HG03060 (cell line): ENCODE results near the gene BCAS1.
A peak's percentile ranks its signal among the peaks of the same experiment; 100 is the strongest.

ENCODE experiments used
- ATAC-seq: cut with Tn5 transposase; IDR thresholded peaks from one replicate; pipeline ENCODE4 v1.9.1; 2021; ENCODE audit warnings: low read depth, moderate number of reproducible peaks; ENCODE audit not compliant: unreplicated experiment

BCAS1 gene

DNA sequence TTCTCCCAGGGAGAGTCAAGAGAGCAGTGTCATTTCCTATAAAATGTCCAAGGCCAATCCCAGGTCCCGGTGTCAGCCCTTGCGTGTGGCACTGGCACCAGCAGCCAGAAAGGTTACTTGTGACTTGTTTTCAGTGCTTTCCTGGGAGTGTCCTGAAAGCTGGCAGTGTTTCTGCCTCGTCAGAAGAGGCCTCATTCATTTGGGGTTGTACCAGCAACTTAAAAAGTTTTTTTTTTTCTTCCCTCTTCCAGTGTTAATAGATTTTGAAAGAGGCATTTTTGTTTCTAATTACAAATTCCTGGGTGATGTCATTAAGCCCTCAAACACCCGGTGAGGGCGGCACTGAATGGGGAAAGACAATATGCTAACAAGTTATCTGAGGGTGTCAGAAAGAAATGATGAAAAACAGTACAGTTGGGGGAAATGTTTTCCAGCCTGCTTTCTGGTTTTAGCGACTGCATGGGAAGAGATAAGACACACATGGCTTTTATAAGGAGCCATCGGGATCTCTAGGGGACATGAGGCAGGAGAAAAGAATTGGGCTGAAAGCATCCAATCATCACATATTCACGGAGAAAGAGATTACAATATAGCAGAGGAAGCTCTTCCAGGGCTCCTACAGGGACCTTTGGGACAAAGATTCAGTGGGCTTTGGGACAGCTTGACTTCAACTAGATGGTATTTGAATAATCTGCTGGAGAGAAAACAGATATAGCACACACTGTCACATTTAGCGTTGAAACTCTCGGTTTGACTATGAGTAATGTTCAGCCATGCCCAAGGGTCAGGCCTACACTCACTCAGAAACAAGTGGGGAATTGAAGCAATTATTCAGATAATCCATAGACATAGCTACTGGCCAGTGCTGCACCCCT lies 153.0 kb downstream of the BCAS1 start:
- ATAC-seq: peak; percentile 62

DNA sequence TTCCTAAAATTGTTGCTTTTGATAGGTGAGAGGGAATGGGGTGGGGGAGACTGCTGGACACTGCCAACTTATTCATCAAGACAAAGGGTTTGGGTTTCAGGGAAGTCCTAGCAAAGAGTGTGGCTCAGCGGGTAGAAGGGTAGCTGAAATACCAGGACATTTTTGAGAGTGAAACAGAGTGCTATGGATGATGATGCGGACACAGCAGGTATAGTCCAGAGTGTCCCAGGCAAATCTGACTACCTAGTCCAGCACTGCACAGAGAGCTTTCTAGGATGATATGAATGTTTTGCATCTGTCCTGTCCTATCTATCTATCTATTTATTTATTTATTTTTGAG lies 154.3 kb downstream of the BCAS1 start:
- ATAC-seq: no peak

DNA sequence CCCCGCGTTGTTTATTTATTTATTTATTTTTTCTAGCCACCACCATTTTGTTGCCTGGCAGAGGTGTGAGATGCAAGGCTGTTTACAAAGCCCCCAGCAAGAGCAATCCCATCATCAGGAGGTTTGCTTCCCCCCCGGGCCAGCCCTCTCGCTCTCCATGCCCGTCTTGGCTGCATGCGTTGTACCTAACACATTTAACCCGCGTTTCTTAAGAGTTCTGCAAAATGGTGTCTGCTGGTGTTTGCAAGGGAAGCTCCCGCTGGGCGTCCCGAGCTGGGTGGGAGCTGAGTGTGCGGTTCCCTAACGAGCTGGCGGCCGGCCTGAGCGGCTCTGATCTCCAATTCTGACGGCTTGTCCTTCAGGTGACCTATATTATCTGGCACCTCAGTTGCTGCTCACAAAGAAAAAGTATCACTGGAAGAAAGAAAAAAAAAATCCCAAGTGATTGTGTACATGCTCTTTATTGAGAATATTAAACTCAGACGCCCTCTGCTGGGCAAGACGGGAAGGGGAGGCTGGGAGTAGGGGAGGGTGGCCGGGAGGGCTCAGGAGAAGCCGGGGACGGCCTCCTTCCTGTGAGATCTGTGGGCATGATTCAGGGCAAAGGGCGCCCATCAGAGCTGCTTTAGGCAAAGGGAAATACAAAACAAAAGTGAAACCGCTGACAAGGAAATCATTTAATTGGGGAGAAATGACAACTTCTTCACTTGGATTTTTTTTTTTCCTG lies 154.8 kb downstream of the BCAS1 start:
- no peak for ATAC-seq

DNA sequence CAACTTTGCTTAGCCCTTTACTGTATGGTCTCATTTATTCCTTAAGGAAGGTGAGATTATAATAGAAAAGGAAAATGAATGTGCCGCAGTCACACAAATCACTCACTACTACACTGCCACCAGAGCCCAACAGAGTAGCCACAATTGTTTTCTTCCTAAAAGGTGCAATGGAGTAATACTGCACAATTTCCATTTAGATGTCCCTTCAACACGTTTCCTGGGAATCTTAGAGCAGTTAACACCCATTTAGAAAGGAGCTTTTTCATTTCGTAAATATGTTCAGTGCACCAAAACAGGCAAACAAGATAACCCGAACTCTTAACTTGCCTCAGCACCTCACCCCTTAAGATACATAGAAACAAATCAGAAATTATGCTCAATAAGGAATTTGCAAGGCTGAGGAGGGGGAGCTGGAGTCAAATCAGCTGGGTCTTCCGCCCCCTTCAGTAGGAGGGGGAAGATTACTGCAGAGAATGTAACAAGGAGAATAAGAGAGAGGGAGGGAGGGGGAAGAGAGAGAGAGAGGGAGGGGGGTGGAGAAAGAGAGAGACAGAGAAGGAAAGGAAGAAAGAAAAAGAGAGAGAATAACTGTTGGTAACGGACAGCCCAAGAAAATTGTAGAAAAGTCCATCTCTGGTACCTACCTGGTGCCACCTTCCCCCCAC lies 155.5 kb downstream of the BCAS1 start:
- ATAC-seq: no peak

DNA sequence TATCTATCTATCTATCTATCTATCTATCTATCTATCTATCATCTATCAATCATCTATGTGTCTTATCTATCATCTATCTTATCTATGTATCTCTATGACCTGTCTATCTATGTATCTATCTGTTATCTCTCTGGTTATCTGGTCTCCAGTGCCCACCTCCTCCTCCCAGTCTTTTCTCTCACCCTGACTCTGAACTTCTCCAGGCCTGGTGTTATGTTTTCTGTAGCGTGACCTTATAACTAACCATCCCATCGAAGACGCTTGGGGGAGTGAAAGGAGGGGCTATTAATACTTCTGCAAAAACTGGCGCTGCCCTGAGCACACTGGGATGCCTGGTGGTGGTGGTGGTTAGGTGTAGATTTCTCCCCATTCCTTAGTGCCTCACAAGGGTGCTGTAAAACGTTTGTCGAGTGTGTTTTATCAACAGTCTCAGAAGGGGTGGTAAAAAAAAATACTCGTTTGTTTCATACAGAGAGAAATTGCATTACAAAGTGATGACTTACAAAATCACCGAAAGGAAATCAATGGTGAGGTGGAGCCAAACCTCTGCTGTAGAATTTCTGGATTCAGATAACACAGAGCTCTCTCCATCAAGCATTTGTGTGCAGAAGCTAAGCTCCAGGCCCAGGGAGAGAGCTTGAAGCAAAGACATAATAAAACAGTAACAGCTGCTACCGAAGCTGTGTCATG lies 156.2 kb downstream of the BCAS1 start:
- no peak for ATAC-seq

DNA sequence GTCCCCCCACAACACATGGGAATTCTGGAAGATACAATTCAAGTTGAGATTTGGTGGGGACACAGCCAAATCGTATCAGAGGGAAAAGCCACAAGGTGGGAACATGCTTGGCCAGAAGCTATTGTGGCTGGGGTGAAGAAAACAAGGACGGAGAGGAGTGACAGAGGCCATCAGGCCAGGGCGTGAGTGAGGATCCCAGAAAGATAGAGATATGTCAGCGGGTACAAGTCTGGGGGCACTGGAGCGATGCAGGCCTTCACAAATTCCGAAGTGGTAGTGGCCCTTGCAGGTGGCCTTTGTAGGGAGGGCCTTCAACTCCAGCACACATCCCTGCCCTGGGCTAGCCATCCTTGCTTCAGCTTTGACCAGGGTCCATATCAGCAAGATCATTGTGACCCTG lies 159.1 kb downstream of the BCAS1 start:
- ATAC-seq: no peak

DNA sequence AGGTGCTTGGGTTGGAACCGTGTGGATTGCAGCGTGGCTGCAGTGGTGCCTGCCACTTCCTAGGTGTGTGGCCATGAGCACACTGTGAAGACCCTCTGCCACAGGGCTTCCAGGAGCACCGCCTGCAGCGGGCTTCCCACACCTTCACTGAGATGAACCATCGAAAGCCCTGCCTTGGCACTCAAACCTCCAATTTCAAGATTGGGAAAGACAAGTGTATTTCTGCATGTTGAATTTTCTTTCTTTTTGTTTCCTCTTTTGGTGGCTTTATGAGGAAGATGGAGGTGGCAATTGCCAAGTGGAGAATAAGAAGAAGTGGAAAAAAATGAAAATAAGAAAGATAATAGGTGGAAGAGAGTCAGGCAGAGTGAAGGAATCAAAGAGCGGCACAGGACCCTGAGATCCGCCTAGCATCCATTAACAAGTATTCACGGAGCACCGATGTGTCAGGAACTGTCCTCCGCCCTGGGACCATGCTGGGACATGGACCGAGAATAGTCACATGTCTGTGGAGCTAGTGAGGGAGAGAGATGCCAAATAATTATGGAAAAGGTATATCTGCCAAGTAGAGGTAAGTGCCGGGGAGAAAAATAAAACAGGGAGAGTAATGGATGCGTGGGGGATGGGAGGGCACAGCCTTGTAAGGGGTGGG lies 159.9 kb downstream of the BCAS1 start:
- no peak for ATAC-seq

DNA sequence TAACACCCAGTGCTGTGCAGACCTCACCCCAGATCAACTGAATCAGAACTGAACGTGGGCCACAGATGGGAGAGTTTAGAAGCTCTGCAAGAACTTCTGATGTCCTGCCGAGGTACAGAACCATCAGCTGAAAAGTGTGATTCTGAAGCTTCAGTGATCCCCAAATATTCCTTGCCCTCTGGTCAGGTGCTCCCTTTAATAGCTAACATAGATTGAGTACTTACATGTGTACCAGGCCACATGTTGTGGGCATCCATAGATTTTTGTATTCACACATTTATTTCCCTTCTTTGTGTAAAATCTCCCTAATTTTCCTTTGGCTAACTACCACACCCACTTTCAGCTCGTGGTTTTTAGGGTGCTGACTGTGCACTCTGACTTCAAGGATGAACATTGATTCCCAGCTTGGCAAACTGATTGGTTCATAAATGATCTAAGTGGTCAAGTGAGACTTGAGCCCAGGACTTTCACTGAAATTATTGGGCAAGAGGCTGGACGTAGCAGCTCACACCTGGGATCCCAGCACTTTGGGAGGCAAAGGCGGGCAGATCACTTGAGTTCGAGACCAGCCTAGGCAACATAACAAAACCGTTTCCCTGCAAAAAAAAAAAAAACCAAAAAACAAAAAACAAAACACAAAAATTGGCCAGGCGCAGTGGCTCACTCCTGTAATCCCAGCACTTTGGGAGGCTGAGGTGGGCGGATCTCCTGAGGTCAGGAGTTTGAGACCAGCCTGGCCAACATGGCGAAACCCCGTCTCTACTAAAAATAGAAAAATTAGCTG lies 162.2 kb downstream of the BCAS1 start:
- no peak for ATAC-seq

DNA sequence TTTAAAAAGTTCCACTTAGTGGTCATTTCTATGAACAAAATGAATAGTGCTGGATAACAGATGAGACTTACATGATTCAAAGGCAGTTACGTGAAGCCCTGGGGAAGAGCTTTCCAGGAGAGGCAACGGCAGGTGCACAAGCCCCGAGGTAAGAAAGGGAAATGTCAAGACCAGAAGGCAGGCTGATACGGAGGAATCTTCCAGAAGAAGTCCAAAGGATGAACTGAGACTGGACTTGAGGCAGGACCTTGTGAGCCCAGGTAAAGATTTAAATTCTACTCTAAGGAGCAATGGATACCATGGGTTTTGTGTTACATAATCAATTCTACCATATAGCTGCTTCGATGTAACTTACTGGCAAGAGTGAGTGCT lies 164.6 kb downstream of the BCAS1 start:
- ATAC-seq: no peak

DNA sequence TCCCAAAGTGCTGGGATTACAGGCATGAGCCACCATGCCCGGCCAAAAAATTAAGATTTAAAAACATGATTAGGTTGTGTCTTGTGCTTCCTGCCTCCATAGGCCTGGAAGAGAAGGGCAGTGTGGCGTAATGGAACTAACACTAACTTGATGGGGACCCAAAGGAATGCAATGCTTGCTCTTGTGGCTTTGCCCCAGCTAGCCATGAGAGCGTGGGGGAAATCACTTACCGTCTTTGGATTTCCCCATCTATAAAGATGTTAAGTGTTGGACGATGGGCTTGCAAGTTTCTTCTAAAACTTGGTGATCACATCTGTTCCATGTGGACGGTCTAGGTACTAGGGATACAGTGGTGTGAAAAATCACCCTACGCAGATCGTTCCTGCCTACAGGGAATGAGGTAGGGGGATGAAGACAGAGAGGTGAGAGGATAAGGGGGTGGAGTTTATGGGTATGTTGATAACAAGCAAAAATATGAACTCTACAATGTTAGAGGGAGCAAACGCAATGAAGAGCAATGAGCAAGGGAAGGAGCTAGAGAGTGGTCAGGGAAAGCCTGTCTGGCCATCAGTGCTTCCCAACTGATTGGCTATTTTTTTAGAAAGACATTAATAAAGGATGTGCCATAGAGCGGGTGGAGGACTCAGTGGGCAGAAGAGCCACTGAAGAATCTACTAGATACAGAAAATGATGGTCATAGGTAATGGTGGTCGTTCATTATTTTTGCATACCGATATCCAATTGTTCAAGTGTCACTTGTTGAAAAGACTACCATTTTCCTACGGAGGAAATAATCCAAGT lies 165.2 kb downstream of the BCAS1 start:
- no peak for ATAC-seq

DNA sequence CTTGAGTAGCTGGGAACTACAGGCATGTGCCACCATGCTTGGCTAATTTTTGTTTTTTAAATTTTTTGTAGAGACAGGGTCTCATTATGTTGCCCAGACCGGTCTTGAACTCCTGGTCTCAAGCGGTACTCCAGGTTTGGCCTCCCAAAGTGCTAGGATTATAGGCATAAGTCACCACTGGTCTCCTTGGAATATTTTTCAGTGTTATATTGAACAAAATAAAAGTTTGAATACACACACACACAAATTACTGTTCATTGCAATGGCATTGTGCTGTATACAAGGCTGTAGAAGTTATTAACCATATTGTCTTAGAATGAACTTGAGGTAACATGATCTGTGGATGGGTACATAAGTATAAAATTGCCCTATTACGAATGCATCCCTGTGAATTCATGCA lies 166.1 kb downstream of the BCAS1 start:
- no peak for ATAC-seq

DNA sequence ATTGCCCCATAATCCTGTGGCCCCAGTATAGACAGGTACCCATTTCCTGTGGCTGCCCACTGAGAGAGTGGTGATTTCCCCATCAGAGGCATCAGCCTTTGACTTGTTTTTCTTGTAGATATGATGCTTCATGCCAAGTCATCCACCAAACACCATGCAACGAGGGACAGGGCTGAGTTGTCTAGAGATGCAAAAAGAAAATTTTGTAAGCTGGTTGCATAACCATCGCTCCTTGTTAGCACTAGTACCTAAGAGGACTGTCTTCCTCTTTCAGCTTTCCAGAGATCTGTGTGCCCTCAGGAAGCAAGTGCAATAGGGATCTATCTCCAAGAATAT lies 166.8 kb downstream of the BCAS1 start:
- ATAC-seq: no peak

DNA sequence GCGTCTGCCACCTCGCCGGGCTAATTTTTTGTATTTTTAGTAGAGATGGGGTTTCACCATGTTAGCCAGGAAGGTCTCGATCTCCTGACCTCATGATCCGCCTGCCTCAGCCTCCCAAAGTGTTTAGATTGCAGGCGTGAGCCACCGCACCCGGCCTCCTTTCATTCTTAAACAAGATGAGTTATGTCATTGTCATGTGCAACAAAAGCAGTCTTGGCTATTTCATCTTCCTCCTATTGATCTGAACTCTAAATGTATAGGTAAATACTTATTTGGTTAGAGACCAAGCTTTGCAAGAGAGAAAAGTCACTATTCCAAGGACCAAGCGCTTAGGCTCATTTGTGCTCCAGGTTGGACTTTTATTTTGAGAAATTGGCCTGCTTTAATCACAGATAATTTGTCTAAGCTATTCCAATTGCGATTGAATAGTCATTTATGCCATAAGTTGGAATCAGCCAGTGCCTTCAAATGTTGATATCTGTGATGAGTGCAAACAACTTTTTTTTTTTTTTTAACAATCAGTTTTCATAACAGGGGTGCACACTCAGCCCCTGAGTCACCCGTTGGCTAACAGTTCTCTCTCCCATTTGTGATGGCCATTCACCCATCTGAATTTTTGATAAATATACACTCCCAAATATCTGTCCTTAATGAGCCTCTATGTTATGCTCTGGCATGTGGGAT lies 167.3 kb downstream of the BCAS1 start:
- no peak for ATAC-seq

DNA sequence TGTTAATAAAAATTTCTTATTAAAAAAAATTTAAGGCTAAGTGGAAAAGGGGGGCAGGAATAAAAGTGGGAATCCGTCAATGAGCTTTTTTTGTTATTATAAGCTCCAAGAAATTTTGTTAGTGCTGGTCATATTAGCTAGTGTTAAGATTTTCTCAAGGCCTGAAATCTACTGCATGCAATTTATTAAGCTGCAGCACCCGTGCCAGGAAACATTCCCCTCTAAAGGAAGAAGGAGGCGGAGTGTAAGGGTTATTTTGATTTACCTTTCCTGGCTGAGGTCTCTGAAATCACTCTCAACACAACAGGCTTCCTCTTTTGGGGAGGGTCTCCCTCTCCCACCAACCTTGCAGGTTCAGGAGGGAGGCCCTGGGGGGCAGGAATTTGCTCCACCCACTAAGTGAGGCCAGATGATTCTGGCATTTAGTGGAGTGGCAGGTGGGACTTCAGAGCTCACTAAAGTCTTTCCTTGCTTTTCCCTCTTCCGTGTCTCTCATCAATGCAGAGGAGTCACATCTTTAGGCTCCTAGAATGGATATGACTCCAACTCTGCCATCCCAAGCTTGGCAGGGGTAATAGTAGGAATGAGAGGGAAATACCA lies 168.8 kb downstream of the BCAS1 start:
- ATAC-seq: no peak

DNA sequence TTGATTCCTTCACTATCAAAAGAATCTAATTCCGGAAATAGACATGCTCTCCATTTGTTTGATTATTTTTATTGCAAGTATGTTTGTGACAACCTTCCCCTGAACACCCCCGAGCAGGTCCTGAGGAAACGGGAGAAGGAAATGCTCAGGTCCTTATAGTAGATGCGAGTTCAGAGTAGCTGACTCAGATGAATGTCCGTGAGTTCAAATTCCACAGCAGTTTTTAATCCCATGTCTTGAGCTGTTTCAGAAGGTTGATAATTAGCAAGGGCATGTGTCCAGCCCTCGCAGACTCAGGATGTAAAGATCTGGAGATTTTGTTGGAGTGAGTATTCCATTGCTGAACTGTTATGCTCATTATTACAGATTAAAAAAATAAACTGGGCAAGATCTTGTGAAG lies 169.3 kb downstream of the BCAS1 start:
- ATAC-seq: no peak

DNA sequence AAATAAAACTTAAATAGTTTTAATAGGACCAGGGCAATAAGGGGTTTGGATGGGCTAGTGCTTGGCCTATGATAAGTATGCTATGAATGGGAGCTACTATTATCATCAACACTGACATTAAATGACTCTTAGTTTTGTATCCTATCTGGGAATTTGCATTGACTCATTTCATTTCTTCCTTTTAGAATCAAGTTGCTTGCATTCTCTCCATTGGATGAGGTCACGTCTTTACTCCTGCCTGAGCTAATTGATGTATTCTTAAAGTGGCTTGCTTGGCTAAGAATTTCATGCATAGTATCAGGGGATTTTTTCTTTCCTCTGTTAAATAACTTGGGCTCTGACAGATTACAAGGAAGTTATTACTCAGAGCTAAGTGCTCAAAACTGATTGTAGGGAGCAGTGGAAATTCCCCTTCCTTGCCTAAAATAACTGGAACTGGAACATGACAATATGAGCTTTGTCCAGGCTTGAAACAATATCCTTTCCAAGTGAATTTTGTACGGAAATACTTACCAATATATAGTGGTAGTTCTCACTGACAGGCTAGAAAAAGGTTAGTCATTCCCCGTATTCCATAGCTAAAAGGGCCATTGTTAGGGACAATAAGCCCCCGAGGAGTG lies 169.9 kb downstream of the BCAS1 start:
- ATAC-seq: no peak

DNA sequence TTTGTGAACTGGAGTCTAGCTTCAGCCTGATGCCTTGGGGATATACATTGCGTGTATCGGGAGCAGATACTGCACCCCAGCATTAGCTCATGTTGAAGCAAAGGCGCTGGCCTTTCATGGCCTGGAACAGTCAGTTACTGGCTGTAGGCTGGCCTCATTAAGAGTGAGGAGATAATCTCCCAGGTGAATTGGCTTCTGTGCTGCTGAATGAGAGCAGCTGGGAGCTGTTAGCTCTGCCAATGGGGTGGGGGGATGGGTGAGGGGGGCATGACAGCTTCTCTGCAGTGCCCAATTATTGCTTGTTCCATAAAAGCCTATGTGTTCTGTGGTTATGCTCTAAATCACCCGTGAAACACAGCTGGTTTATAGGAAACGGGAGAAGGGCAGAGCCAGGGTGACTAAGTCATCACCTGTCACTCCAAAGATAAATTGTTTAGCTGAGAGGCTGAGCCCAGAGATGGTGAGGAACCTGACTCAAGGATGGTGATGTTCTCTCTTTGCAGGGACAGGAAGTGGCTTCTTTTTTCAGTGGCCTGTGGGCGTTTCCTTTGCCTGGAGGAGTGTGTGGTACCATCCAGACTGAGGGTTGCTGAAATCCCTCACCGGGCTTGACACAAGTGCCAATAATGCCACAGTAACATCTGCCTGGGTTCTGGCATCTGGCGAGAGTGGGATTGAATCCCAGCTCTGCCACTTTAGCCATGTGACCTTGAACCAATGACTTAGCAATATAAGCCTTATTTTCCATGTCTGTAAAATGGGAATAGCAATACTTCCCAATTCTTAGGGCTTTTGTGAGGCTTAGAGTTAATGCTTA lies 170.8 kb downstream of the BCAS1 start:
- ATAC-seq: peak; percentile 69
